Stimulated activated naive B cell treated with anti-CD40 and anti-IgM and Interleukin-4, amounts not matched to agents 10 μg/mL and 1 μg/mL and 100 μg/mL, for 72 hours (primary cell): ENCODE measurements around the gene TCL1A.

Experiments
- ATAC-seq, 2 donors: fragments of 150-1000 bp; cut with Tn5 transposase; replicated peaks; 2 replicates each; pipeline ENCODE4 v1.10.0; 2021; ENCODE audit warnings: moderate library complexity in 1 of 2
- DNase-seq: peaks from one replicate; pipeline ENCODE4 v3.0.0; 2021
- H3K27ac Mint-ChIP-seq: one replicate; pipeline ENCODE4 v1.8.0; 2022; ENCODE audit warnings: mild to moderate bottlenecking, mixed read lengths
- H3K27me3 Mint-ChIP-seq, 2 donors: one replicate each; pipeline ENCODE4 v1.8.0; 2022; ENCODE audit warnings: mixed read lengths in 2 of 2
- H3K36me3 Mint-ChIP-seq, 2 donors: one replicate each; pipeline ENCODE4 v1.8.0; 2022; ENCODE audit warnings: mixed read lengths in 2 of 2, mild to moderate bottlenecking in 1 of 2
- H3K4me1 Mint-ChIP-seq, 2 donors: one replicate each; pipeline ENCODE4 v1.8.0; 2022; ENCODE audit warnings: mixed read lengths in 2 of 2, mild to moderate bottlenecking in 1 of 2
- H3K4me3 Mint-ChIP-seq, 2 donors: one replicate each; pipeline ENCODE4 v1.8.0; 2022; ENCODE audit warnings: mild to moderate bottlenecking in 2 of 2, mixed read lengths in 2 of 2, moderate library complexity in 1 of 2
- H3K9me3 Mint-ChIP-seq, 2 donors: one replicate each; pipeline ENCODE4 v1.8.0; 2022; ENCODE audit warnings: mixed read lengths in 2 of 2, mild to moderate bottlenecking in 1 of 2

Gene TCL1A

DNA sequence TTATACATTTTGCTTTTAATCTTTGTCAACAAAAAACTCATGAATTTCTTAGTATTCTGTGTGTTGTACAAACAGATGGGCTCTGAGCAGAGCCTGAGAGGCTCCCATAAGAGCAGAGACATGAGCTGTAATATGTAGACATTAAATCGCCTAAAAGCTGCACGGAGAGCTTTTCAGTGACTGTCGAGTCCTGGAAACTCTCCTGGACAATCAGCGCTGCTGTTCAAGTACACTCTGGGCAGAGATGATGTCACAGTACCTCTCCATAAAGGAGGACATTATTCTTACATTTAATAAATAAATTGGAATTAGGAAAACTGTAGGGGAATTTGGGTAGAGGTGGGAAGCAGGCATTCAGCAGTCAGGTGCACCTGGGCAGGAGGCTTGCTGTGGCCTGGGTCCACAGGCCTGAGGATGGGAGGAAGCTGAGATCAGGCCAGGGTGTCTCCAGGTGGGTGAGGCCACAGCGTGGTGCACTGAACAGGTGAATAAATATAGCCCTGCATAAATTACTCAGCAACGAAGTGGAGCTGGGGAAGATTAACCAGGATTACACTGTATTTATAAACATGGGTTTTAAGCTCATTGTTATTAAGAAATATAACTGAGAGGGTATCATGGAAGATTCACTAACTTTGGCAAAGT, 13.3 kb upstream of the TCL1A start:
- Mint-ChIP-seq H3K27ac (peak overlapping the region; percentile 97), H3K9me3 (peaks cover 9 to 14% of the 10 kb centered on the region in 2 donors), H3K4me1 (peaks cover 50 to 90% of the 10 kb centered on the region in 2 donors), H3K27me3 (no peaks in the 10 kb centered on the region), H3K4me3 (peak overlapping the region in 1 of 2 donors; percentile 77), H3K36me3 (peaks cover 14 to 28% of the 10 kb centered on the region in 2 donors)
- ATAC-seq (no peak), DNase-seq (no peak)

DNA sequence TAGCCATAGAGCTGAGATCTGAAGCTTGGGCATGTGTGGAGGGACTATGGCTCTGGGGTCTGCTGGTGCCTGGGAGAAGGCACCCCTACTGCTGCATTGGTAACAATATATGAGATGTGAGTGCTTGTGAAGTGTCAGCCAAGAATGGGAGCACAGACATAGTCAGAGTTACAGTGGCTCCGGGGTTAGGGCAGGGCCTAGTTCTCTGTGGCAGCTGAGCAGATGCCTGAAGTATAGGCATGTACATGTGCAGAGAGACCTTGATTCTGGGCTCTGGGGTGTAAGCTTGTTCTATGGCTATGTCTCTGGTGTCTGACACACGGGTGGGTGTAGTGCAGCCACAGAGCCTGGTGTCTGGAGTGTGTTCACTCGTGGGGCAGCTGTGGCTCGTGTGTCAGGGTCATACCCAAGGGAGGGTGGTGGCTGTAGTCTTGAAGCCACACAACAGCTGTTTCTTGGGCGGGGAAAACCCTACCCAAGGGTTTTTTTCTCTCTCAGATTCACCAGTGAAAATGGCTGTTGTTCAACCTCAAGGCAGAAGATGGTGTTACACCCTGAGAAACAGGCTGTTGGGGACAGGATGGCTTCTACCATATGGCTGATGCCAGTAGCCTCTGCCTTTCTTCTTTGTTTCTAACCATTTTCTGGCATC, 11.9 kb upstream of the TCL1A start:
- Mint-ChIP-seq H3K36me3 (peaks cover 17 to 32% of the 10 kb centered on the region in 2 donors), H3K27ac (peak overlapping the region; percentile 97), H3K27me3 (no peaks in the 10 kb centered on the region), H3K4me3 (peak overlapping the region; percentile 65 to 77), H3K4me1 (peaks cover 50 to 91% of the 10 kb centered on the region in 2 donors), H3K9me3 (peaks cover 11 to 19% of the 10 kb centered on the region in 2 donors)
- DNase-seq (peak; percentile 72), ATAC-seq (peak; percentile 87 to 92)

DNA sequence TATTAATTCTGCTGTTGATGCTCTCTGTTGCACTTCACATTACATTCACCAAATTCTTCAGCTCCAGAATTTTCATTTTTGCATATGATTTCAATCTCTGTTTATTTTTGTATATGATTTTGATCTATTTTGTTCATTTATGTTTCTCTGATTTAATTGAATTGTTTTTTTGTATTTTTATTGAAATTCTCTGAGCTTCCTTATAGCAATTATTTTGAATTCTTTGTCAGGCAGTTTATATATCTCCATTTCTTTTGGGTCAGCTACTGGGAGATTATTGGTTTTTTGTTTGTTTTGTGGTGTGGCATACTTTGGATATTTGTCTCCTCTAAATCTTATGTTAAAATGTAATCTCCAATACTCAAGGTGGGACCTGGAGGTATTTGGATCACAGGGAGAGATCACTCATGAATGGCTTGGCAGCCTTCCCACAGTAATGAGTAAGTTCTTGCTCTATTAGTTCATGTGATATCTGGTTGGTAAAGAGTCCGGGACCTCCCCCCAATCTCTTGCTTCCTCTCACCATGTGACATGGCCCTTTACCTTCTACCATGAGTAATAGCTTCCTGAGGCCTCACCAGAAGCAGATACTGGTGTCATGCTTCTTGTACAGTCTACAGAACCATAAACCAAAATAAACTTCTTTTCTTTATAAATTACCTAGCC, 8.7 kb upstream of the TCL1A start:
- H3K4me1 Mint-ChIP-seq, result peaks cover 39 to 91% of the 10 kb centered on the region in 2 donors
- no peaks in the 10 kb centered on the region for H3K27me3 Mint-ChIP-seq
- H3K9me3 Mint-ChIP-seq, result peaks cover 11 to 19% of the 10 kb centered on the region in 2 donors
- H3K27ac Mint-ChIP-seq, result peak overlapping the region; percentile 83
- no peak overlapping the region for H3K4me3 Mint-ChIP-seq
- H3K36me3 Mint-ChIP-seq, result peaks cover 17 to 32% of the 10 kb centered on the region in 2 donors
- DNase-seq (no peak), ATAC-seq (no peak)

DNA sequence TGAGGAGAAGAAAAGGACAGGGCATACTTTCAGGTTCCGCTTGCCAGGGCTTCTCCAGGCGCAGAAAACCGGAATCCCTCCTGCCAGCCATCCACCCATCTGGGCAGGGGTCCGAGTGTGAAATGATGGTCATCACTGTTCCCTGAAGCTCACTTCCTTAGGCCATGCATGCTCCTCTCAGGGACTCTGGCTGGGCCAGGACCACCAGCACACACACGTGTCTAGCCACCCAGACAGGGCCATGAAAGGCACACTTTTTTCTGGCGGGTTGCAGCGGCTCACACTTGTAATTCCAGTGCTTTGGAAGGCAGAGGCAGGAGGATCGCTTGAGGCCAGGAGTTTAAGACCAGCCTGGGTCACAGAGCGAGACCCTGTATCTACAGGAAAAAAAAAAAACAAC, 1.5 kb downstream of the TCL1A start:
- Mint-ChIP-seq H3K4me3 (peak overlapping the region; percentile 94 to 97), H3K4me1 (peaks cover 56 to 74% of the 10 kb centered on the region in 2 donors), H3K9me3 (no peaks in the 10 kb centered on the region), H3K27me3 (no peaks in the 10 kb centered on the region), H3K36me3 (peaks cover 28 to 45% of the 10 kb centered on the region in 2 donors), H3K27ac (peak overlapping the region; percentile 99)
- ATAC-seq (no peak), DNase-seq (no peak)

DNA sequence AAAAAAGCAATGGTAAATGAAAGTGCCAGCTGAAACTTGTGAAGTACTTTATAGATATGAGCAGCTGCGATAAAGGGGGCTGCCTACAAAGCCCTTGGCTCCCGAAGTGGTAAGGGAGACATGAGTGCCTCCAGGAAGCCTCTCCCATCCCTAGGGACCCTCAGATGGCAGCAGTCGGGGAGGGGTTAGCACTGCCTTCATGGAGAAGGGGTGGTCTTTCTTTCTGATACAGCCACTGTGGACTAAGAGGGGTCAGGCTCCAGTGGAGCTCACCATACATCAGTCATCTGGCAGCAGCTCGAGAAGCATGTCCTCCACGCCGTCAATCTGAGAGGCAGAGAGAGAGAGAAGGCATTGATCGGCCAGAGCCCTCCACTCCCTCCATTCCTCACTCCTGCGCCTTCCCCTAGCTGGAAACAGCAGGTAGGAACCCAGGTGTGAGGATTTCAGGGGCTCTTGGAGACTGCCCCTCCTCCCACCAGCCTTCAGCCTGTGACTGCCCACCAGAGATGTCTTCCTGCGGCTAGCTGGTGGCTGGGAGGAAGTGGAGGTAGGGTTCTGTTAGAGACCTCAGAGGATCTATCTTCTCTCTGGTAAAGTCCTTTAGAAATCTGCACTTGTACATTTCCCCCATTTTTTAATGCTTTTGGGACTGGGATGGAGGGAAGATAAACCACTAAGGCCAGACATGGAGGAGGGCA, 2.3 kb downstream of the TCL1A start:
- ATAC-seq (peak; percentile 23 to 30), DNase-seq (no peak)
- H3K27me3 Mint-ChIP-seq, result no peaks in the 10 kb centered on the region
- peaks cover 58 to 76% of the 10 kb centered on the region in 2 donors for H3K4me1 Mint-ChIP-seq
- peak overlapping the region; percentile 99 for H3K27ac Mint-ChIP-seq
- H3K4me3 Mint-ChIP-seq, result peak overlapping the region; percentile 94 to 97
- H3K36me3 Mint-ChIP-seq, result peaks cover 28 to 46% of the 10 kb centered on the region in 2 donors
- no peaks in the 10 kb centered on the region for H3K9me3 Mint-ChIP-seq

DNA sequence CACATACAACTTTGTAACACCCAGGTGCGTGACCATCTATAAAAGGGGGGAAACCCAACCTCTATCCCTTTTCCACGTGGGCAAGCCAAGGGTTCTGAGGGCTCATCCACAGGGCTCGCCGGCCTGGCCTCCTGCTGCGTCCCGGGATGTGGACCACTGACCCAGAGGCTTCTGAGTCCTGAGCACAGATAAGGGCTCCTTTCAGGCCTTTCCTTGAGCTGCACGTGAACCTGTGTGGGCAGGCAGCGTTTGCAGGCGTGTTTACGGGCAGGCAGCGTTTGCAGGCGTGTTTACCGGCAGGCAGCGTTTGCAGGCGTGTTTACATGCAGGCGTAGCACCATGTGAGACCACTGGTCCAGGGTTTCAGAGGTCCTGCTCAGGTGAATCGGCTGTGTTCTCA, 3.8 kb downstream of the TCL1A start:
- Mint-ChIP-seq H3K27ac (peak overlapping the region; percentile 76), H3K27me3 (no peaks in the 10 kb centered on the region)

DNA sequence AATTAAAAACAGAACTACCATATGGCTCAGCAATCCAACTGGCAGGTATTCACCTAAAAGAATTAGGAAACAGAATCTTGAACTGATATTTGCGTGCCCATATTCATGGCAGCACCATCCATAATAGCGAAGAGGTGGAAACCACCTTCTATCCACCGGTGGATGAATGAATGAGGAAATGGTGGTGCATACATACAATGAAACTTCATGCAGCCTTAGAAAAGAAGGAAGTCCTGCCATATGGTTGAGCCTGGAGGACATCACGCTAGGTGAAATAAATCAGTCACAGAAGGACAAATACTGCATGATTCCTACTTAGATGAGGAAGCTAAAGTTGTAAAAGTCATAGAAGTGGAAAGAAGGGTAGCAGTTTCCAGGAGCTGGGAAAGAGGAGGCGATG, 6.6 kb downstream of the TCL1A start:
- Mint-ChIP-seq H3K27ac (peak overlapping the region; percentile 80), H3K9me3 (no peaks in the 10 kb centered on the region), H3K36me3 (peaks cover 22 to 37% of the 10 kb centered on the region in 2 donors), H3K4me1 (peaks cover 63 to 90% of the 10 kb centered on the region in 2 donors), H3K27me3 (no peaks in the 10 kb centered on the region), H3K4me3 (peak overlapping the region in 1 of 2 donors; percentile 61)
- ATAC-seq, result peak; percentile 75 to 81
- no peak for DNase-seq

More for the DNA sequence above, 3.8 kb downstream of the TCL1A start:
- no peak for ATAC-seq
- Mint-ChIP-seq H3K9me3 (no peaks in the 10 kb centered on the region), H3K36me3 (peaks cover 28 to 46% of the 10 kb centered on the region in 2 donors), H3K4me1 (peaks cover 58 to 84% of the 10 kb centered on the region in 2 donors), H3K4me3 (peak overlapping the region; percentile 55 to 94)
- no peak for DNase-seq

DNA sequence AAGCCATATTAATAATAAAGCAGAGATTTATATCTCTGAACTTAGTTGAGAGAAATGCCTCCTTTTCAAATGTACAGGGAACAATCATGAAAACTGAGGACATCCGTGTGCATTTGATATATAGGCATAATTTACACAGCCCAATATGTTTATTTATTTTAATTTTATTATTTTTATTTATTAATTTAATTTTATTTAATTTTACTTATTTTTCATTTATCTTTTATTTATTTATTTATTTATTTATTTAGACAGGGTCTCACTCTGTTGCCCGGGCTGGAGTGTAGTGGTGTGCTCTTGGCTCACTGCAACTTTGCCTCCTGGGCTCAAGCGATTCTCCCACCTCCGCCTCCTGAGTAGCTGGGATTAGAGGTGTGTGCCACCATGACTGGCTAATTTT, 8.4 kb downstream of the TCL1A start:
- peaks cover 54 to 89% of the 10 kb centered on the region in 2 donors for H3K4me1 Mint-ChIP-seq
- peaks cover 17 to 24% of the 10 kb centered on the region in 2 donors for H3K36me3 Mint-ChIP-seq
- no peaks in the 10 kb centered on the region for H3K9me3 Mint-ChIP-seq
- no peak overlapping the region for H3K4me3 Mint-ChIP-seq
- no peak for ATAC-seq
- no peaks in the 10 kb centered on the region for H3K27me3 Mint-ChIP-seq
- no peak for DNase-seq
- peak overlapping the region; percentile 73 for H3K27ac Mint-ChIP-seq

DNA sequence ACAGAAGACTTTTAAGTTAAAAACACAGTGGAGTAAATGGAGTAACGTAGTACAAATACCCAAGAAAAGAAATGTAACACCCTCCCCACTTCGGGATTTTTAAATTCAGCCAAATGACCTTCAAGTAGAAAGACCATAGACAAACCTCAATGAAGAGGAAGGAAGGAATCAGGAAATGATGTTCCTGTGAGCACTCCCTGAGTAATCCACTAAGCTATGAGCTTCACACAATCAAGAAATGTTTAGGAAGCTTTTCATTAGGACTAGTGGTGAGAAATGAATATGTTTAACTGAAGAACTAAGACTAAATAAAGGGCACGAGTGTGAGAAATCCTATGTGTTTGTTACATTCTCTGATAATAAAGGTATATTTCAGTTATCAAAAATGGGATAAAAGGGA, 10.1 kb downstream of the TCL1A start:
- H3K27me3 Mint-ChIP-seq, result no peaks in the 10 kb centered on the region
- no peaks in the 10 kb centered on the region for H3K9me3 Mint-ChIP-seq
- no peak for DNase-seq
- peaks cover 5 to 11% of the 10 kb centered on the region in 2 donors for H3K36me3 Mint-ChIP-seq
- ATAC-seq, result no peak
- peaks cover 54 to 89% of the 10 kb centered on the region in 2 donors for H3K4me1 Mint-ChIP-seq
- H3K27ac Mint-ChIP-seq, result peak overlapping the region; percentile 42
- peak overlapping the region; percentile 18 to 60 for H3K4me3 Mint-ChIP-seq

DNA sequence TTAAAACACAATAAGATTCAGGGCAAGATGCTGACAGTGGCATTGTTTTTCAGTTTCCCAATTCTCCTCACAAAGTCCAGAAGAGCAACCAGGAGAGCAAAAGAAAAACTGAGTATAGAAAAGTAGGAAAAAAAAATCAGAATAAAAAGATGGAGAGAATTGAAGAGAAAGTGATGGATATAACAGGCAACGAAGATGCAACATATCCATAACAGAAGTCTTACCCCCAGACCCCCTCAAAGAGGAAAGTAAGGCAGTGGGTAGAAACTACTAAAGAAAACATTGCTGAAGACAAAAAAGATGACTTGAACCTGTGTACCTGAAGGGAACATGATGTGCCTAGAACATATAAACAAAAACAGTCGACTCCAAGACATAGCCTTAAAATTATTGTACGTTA, 10.6 kb downstream of the TCL1A start:
- Mint-ChIP-seq H3K4me3 (peak overlapping the region in 1 of 2 donors; percentile 41), H3K27ac (peak overlapping the region; percentile 48), H3K27me3 (no peaks in the 10 kb centered on the region), H3K4me1 (peaks cover 53 to 90% of the 10 kb centered on the region in 2 donors), H3K9me3 (no peaks in the 10 kb centered on the region), H3K36me3 (peaks cover 2 to 8% of the 10 kb centered on the region in 2 donors)
- ATAC-seq, result no peak
- no peak for DNase-seq

DNA sequence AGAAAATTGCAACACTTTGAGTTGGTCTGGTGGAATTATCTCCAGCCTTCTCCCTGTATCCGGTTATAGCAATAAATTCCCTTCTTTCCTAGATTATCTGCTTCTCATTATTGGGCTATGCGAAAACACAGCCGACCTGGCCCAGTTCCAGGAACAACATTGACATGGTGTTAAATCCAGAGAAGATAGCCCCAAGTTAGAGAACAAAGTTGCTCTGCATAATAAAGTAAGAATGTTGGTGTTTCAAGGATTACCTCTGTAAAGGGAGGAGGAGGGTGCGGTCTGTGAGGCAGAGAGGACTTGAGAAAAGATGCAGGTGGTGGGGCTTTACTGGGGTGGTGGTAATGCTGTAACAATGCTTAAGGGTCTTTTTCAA, 12.1 kb downstream of the TCL1A start:
- no peak for ATAC-seq
- Mint-ChIP-seq H3K27me3 (no peaks in the 10 kb centered on the region), H3K9me3 (no peaks in the 10 kb centered on the region), H3K27ac (peak overlapping the region; percentile 25), H3K4me1 (peaks cover 61 to 97% of the 10 kb centered on the region in 2 donors), H3K4me3 (no peak overlapping the region), H3K36me3 (peaks cover 2 to 3% of the 10 kb centered on the region in 2 donors)
- DNase-seq, result no peak

DNA sequence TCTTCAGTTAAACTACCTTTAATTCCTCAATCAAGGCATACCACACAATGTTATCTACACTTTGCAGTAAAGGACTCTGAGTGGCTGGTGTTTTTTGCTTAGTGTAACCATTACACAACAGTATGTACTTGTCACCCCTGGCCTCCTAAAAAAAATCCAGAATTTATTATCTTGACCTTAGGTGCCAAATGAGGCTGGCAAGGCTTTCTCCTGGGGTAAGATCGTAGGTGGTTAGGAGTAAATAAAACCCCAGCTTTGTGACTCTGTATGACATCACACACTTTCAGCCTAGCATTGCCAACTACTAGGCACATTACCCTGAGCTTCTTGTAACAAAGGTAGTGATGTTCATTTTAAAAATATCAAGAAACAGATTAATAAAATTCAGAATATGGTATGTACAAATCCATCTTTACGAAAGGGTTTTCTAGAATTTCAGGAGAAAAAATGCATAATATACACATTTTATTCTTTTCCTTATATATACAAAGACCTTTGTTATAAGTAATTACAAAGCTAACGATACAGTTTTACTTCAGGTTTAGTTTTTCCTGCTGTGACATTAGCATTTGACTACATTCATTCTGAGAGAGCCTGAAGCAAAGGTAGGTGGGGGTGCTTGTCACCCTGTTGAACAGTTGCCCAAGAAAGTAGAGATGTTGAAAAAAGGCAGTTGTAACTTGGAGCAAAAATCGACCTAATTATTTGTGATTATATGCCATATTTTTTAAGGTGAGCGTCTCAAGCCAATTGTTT, 13.5 kb downstream of the TCL1A start:
- H3K4me3 Mint-ChIP-seq, result peak overlapping the region; percentile 54 to 74
- H3K27ac Mint-ChIP-seq, result peak overlapping the region; percentile 94
- H3K4me1 Mint-ChIP-seq, result peaks cover 63 to 98% of the 10 kb centered on the region in 2 donors
- H3K27me3 Mint-ChIP-seq, result no peaks in the 10 kb centered on the region
- no peaks in the 10 kb centered on the region for H3K9me3 Mint-ChIP-seq
- no peak for DNase-seq
- peak in 1 of 2 donors; percentile 26 for ATAC-seq
- H3K36me3 Mint-ChIP-seq, result peaks cover 2 to 3% of the 10 kb centered on the region in 2 donors

DNA sequence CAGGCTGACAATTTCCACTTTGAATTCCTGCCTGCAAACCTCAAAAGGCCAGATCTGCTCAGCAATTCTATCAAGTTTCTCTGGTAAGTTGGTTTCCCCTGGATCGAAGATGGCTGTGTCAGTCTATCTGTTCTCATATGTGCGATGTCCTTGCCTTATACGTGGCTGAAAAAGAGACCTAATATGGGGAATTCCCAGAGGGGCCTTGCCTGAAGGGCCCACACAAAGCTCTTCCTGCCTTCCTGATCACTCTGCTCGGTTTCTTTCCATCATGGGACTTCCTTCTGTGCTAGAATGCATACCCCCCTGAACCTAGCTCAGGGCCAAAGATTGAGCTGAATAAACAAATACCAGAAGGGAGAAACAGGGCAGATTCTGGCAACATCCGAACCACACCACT, 14.5 kb downstream of the TCL1A start:
- Mint-ChIP-seq H3K27ac (peak overlapping the region; percentile 94), H3K4me3 (peak overlapping the region; percentile 65 to 66), H3K9me3 (no peaks in the 10 kb centered on the region), H3K4me1 (peaks cover 61 to 98% of the 10 kb centered on the region in 2 donors), H3K36me3 (peaks cover 2 to 3% of the 10 kb centered on the region in 2 donors), H3K27me3 (no peaks in the 10 kb centered on the region)
- DNase-seq (no peak), ATAC-seq (peak; percentile 46 to 59)
